WTC11 (cell line): Measurements from ENCODE around the gene NRSN2. TPM values are rescaled to one million over a fixed set of nuclear protein-coding genes. Genes with fewer than 3 reads are reported as not detected.

ENCODE experiments used
- ATAC-seq: fragments of 200-7000 bp; cut with Tn5 transposase; 2 replicates; pipeline ENCODE4 v1.10.0; 2021; ENCODE audit warnings: mild to moderate bottlenecking, moderate library complexity
- CTCF ChIA-PET: fragments of 300-600 bp; sonication (Branson Sonifier 250); formaldehyde crosslinking; loops from one replicate; lab custom pipeline; 2021; ENCODE audit warnings: antibody characterized with exemption; lab: Charles Lee
- POLR2A ChIA-PET: fragments of 350-600 bp; sonication (Branson Sonifier 250); formaldehyde crosslinking; loops from one replicate; lab custom pipeline; 2021; ENCODE audit warnings: antibody characterized with exemption; lab: Charles Lee
- DNase-seq: peaks from one replicate; pipeline ENCODE4 v3.0.0; 2021; ENCODE audit warnings: low spot score
- H3K27ac Mint-ChIP-seq: 2 replicates; pipeline ENCODE4 v1.8.0; 2021; ENCODE audit warnings: mixed read lengths
- H3K27me3 Mint-ChIP-seq: 2 replicates; pipeline ENCODE4 v1.8.0; 2021; ENCODE audit warnings: low read depth, mild to moderate bottlenecking, moderate library complexity, mixed read lengths
- H3K36me3 Mint-ChIP-seq: 2 replicates; pipeline ENCODE4 v1.8.0; 2021; ENCODE audit warnings: mixed read lengths
- H3K4me1 Mint-ChIP-seq: 2 replicates; pipeline ENCODE4 v1.8.0; 2022; ENCODE audit warnings: mixed read lengths
- H3K4me3 Mint-ChIP-seq: 2 replicates; pipeline ENCODE4 v1.8.0; 2021; ENCODE audit warnings: mild to moderate bottlenecking, moderate library complexity, mixed read lengths
- H3K9me3 Mint-ChIP-seq: 2 replicates; pipeline ENCODE4 v1.8.0; 2021; ENCODE audit warnings: mixed read lengths
- CDX4 ChIP-seq: fragments of 250-450 bp; sonication (Bioruptor Pico); IDR thresholded peaks from 2 replicates; pipeline ENCODE4 v1.9.0; 2021; ENCODE audit warnings: moderate library complexity, mild to moderate bottlenecking, inconsistent platforms, borderline replicate concordance
- CTCF ChIP-seq: fragments of 200-600 bp; IDR thresholded peaks from 2 replicates; pipeline ENCODE4 v1.8.0; 2022; ENCODE audit warnings: antibody characterized with exemption
- E2F4 ChIP-seq: sonication (generic); formaldehyde crosslinking; IDR thresholded peaks from 2 replicates; pipeline ENCODE4 v1.8.1; 2022; ENCODE audit warnings: low read depth, mild to moderate bottlenecking, moderate library complexity, missing genetic modification reagents, borderline replicate concordance
- FOXP4 ChIP-seq: sonication (generic); formaldehyde crosslinking; IDR thresholded peaks from 2 replicates; pipeline ENCODE4 v1.8.0; 2022; ENCODE audit warnings: mild to moderate bottlenecking, missing genetic modification reagents
- GTF2I ChIP-seq: fragments of 250-450 bp; sonication (Bioruptor Pico); conservative IDR thresholded peaks from 2 replicates; pipeline ENCODE4 v1.4.0; 2021; ENCODE audit warnings: mild to moderate bottlenecking
- NFATC4 ChIP-seq: fragments of 250-450 bp; sonication (Bioruptor Pico); IDR thresholded peaks from 2 replicates; pipeline ENCODE4 v1.9.0; 2021; ENCODE audit warnings: mild to moderate bottlenecking
- NFE2L1 ChIP-seq: sonication (generic); formaldehyde crosslinking; IDR thresholded peaks from 2 replicates; pipeline ENCODE4 v1.8.1; 2023; ENCODE audit warnings: missing genetic modification reagents
- PRRX2 ChIP-seq: fragments of 250-450 bp; sonication (Bioruptor Pico); IDR thresholded peaks from 2 replicates; pipeline ENCODE4 v1.8.0; 2021; ENCODE audit warnings: mild to moderate bottlenecking
- SMAD3 ChIP-seq: sonication (generic); formaldehyde crosslinking; IDR thresholded peaks from 2 replicates; pipeline ENCODE4 v1.8.0; 2022; ENCODE audit warnings: missing genetic modification reagents, mild to moderate bottlenecking, borderline replicate concordance
- SMAD4 ChIP-seq: sonication (generic); formaldehyde crosslinking; IDR thresholded peaks from 2 replicates; pipeline ENCODE4 v1.8.0; 2022; ENCODE audit warnings: mild to moderate bottlenecking, missing genetic modification reagents
- SOX15 ChIP-seq: fragments of 250-450 bp; sonication (Bioruptor Pico); IDR thresholded peaks from 2 replicates; pipeline ENCODE4 v1.9.0; 2021; ENCODE audit warnings: mild to moderate bottlenecking
- STAT6 ChIP-seq: sonication (generic); formaldehyde crosslinking; conservative IDR thresholded peaks from 2 replicates; pipeline ENCODE4 v1.8.1; 2023; ENCODE audit warnings: mild to moderate bottlenecking, low read depth, missing genetic modification reagents, moderate library complexity
- ZBTB43 ChIP-seq: sonication (generic); formaldehyde crosslinking; IDR thresholded peaks from 2 replicates; pipeline ENCODE4 v1.8.1; 2023; ENCODE audit warnings: mild to moderate bottlenecking, missing genetic modification reagents
- ZMAT4 ChIP-seq: fragments of 250-450 bp; sonication (Bioruptor Pico); IDR thresholded peaks from 2 replicates; pipeline ENCODE4 v1.9.0; 2021; ENCODE audit warnings: mild to moderate bottlenecking
- ZNF512 ChIP-seq: sonication (generic); formaldehyde crosslinking; IDR thresholded peaks from 2 replicates; pipeline ENCODE4 v1.8.1; 2022; ENCODE audit warnings: missing genetic modification reagents, borderline replicate concordance
- total RNA-seq: library from RNA; stranded (reverse); gene quantifications from 3 replicates; pipeline ENCODE4 v1.2.3, GENCODE V29; 2021

Gene NRSN2
- total RNA-seq, 1 experiment from 2014 or later, result 23.0 TPM

- no peaks in the 10 kb centered on the region for H3K4me1 Mint-ChIP-seq
- no peak for ATAC-seq
- POLR2A ChIA-PET, result interaction anchor here (0.6 kb wide), 1 partner anchor 18 kb away, joined by 3 read pairs; no protein-coding TSS in a partner anchor
- no peak for DNase-seq
- H3K27ac Mint-ChIP-seq, result no peak overlapping the region
- no peaks in the 10 kb centered on the region for H3K9me3 Mint-ChIP-seq
- H3K4me3 Mint-ChIP-seq, result no peak overlapping the region
- H3K27me3 Mint-ChIP-seq, result no peaks in the 10 kb centered on the region
- CTCF ChIA-PET, result no interaction called here
- H3K36me3 Mint-ChIP-seq, result peaks cover 16% of the 10 kb centered on the region; the same call in 1 of the 2 replicates
- TF ChIP-seq CTCF (no peak), SMAD3 (CRISPR knock-in tag) (no peak), SOX15 (CRISPR knock-in tag) (no peak), ZMAT4 (CRISPR knock-in tag) (no peak), CDX4 (CRISPR knock-in tag) (no peak), ZNF512 (CRISPR knock-in tag) (no peak), NFATC4 (no peak), GTF2I (CRISPR knock-in tag) (no peak), STAT6 (CRISPR knock-in tag) (no peak), NFE2L1 (no peak), FOXP4 (CRISPR knock-in tag) (no peak), E2F4 (CRISPR knock-in tag) (no peak), ZBTB43 (CRISPR knock-in tag) (no peak), SMAD4 (CRISPR knock-in tag) (no peak), PRRX2 (no peak)
These were observed 44.3 kb downstream of the NRSN2 start for GRCh38 chr20:391041-391711.
